ENCODE data around the gene CPXM2. TPM values are rescaled to one million over a fixed set of nuclear protein-coding genes. Genes with fewer than 3 reads are reported as not detected.

Gene CPXM2
- 1 to 10 TPM; 1.9 to 5.8 (median 5.3) TPM for polyA plus RNA-seq (ENCODE audit: insufficient read length in 4 of 4)

DNA sequence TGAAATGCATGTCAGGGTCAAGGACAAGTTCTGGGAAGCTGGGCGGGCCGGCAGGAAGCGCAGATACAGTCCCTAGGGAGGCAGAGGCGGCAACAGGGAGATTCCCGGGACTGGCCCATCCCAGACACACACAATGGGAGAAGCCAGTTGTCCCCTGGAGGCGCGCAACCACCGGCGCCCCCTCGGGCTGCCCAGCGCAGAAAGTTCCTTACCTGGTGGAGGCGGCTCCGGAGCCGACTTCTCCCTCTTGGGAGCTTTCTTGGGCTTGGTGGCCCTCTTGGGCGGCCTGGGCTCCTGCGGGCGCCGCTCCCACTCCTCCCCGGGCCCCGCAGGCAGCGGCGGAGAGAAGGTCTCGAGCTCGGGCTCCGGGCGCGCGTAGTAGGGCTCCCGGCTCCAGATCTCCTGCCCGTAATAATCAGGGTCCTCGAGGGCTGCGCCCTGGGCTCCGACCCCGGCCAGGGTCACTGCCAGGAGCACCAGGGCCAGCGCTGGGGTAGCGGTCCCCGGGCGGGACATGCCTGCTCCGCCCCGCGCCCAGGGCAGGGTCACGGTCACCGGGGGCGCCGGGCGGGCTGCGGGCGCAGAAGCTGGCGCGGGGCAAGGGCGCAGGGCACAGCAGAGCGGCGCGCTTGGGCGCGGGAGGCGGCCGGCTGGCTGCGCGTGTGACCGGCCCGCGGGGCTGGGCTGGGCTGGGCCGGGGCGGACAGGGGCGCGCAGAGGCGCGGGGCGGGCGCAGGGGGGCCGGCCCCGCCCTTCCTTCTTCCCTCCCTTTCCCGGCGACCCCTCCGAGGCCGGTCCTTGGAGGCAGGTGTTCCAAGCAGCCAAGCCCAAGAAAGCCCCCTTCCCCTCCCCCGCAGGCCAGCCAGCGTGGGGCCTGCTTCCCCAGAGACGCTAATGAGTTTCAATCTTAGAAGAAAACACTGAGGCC, at the start of gene CPXM2:
Gene CPXM2, minus strand, starts transcription at position 664 of the 928 bp plus-strand sequence. Its CDS starts 148 bp downstream, at position 516.
- no peak for DNase-seq (ENCODE audit: low read depth in 4 of 4, low spot score in 3 of 4)

DNA sequence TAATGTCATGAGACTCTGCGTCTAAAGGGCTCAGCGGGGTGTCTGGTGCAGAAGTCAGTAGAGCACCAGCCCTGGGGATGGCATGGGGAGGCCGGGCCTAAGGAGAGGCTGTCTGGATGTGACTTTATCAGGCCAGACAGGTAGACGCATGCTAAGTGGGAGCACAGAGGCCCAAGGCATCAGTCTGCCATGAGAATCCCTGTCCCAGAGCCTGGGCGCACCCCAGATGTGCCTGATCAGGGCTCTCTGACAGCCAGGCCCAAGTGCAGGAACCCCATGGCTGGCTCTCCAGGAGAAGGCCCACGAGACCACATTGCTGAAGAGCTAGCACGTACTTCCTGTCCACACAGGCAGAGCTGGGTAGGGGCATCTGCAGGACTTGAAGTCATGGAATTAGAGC, 48.0 kb upstream of the CPXM2 start:
- DNase-seq (ENCODE audit: low read depth in 4 of 4, low spot score in 3 of 4): no peak

- DNase-seq (ENCODE audit: low read depth in 4 of 4, low spot score in 3 of 4): no peak
These were observed 47.3 kb upstream of the CPXM2 start for GRCh38 chr10:123938890-123939289.

- DNase-seq (ENCODE audit: low read depth in 4 of 4, low spot score in 3 of 4): no peak
These were observed 44.8 kb upstream of the CPXM2 start for GRCh38 chr10:123936426-123936825.

DNA sequence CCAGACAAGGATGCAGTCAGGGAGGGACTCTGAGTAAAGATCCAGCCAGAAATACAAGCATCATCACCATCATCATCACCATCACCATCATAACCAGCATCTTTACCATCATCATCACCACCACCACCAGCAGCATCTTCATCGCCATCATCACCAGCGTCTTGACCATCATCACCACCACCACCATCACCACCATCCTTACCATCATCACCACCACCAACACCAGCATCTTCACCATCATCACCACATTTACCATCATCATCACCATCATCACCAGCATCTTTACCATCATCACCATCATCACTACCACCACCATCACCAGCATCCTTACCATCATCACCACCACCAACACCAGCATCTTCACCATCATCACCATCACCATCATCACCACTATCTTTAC, 44.1 kb upstream of the CPXM2 start:
- no peak for DNase-seq (ENCODE audit: low read depth in 4 of 4, low spot score in 3 of 4)

- DNase-seq (ENCODE audit: low read depth in 4 of 4, low spot score in 3 of 4): no peak
These were observed 43.2 kb upstream of the CPXM2 start for GRCh38 chr10:123934846-123935245.

- no peak for DNase-seq (ENCODE audit: low read depth in 4 of 4, low spot score in 3 of 4)
These were observed 38.9 kb upstream of the CPXM2 start for GRCh38 chr10:123930340-123931001.

DNA sequence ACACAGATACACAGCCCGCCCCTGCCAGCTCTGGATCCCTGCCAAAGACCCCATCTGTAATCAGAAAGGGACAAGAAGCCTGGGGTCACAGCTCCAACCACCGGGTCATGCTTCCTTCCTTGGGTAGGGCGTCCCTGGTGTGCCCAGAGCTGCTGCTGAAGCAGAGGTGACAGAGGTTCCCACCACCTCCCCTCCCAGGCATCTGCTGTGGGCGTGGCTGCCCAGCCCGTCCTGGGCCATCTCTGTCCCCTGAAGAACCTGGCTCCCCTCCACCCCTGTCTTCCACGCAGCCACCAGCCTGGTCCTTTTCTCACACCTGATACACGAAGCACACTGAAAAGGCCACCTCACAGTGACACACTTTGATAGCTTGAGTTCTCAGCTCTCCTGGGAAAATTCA, 38.2 kb upstream of the CPXM2 start:
- DNase-seq (ENCODE audit: low read depth in 4 of 4, low spot score in 3 of 4): no peak

DNA sequence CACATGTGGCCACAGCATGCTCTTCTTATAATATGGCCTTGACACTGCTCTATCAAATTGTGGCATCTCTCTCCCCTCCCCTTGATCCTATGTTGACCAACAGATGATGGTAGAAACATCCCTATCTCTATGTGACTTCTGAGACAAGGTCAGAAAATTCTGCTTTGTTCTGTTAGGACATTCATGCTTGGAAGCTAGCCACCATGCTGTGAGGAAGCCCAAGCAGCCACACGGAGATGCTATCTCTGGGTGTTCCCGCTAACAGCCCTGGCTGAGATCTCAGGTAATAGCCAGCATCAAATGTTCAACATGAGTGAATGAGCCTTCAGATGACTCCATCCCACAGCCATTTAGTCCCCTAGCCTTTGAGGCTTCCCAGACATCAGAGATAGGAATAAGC, 36.8 kb upstream of the CPXM2 start:
- DNase-seq (ENCODE audit: low read depth in 4 of 4, low spot score in 3 of 4): no peak

DNA sequence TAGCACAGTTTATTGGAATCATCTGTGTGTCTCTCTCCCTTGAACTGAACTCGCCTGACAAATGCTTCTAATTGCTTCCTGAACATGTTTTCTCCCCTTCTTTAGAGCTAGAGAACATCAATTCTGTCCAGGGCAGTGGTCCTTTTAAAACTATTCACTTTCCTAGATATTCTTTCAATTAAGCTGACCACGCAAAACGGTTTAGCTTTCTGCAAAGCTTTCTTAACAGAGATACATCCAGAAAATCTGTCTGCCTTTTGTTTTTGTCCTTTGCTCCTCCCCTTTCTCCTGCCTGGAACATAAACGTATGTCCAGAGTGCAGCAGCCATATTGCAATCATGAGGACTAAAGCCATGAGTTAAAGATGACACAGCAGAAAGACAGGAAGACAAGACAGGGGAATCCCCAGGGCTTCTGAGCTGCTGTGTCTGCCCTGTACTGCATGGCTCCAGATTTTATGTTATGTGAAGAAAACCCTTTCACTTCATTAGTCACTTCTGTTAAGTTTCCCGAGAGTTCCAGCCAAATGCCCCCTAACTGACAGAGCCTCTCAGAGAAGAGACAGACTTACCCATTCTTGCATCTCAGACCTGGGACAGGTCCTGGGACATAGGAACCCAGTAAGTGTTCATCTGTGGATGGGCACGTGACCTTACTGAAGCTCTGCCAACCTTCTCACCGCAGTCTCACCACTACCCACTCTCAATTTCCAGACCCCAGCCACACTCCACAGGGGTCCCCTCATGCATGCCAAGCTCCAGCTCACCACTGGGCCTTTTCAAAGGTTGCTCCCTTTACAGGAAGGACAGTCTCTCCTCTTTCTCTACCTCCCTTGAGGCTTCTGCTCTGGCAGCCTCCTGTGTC, 35.0 kb upstream of the CPXM2 start:
- no peak for DNase-seq (ENCODE audit: low read depth in 4 of 4, low spot score in 3 of 4)

DNA sequence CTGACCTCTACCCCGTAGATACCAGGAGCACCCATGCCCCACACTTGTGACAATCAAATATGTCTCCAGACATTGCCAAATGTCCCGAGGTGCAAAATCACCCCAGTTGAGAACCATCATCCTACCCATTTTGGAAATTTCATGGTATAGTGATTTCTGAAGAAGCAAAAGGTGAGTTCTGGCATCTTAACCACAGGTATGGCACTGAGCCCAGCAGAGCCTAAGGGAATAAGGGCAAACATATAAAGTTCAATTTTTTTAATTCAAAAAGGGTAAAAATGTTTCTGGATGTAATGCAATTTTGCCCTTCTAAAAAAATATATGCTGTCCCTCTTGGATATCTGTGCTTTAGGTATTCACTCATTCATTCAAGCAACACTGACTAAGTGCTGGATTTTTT, 30.5 kb upstream of the CPXM2 start:
- DNase-seq (ENCODE audit: low read depth in 4 of 4, low spot score in 3 of 4): no peak

DNA sequence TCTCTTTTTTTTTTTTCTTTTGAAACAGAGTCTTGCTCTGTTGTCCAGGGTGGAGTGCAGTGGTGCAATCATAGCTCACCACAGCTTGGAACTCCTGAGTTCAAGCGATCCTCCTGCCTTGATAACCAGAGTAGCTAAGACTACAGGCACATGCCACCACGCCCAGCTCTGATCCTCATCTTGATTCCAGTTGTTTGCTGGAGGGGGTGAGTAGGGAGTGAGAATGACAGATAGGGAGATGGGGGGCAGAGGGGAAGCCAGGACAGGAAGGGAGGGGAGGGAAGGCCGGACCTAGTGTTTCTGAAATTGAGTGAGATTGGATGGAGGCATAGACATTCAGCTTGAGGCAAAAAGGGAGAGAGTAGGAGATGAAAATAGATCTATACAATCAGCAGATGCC, 25.2 kb upstream of the CPXM2 start:
- no peak for DNase-seq (ENCODE audit: low read depth in 4 of 4, low spot score in 3 of 4)

GRCh38 chr10:123913688-123914268, 22.2 kb upstream of the CPXM2 start:
- DNase-seq (ENCODE audit: low read depth in 4 of 4, low spot score in 3 of 4): no peak

- no peak for DNase-seq (ENCODE audit: low read depth in 4 of 4, low spot score in 3 of 4)
These were observed 21.3 kb upstream of the CPXM2 start for GRCh38 chr10:123912871-123913270.

GRCh38 chr10:123912466-123912865, 20.9 kb upstream of the CPXM2 start:
- DNase-seq (ENCODE audit: low read depth in 4 of 4, low spot score in 3 of 4): no peak

DNA sequence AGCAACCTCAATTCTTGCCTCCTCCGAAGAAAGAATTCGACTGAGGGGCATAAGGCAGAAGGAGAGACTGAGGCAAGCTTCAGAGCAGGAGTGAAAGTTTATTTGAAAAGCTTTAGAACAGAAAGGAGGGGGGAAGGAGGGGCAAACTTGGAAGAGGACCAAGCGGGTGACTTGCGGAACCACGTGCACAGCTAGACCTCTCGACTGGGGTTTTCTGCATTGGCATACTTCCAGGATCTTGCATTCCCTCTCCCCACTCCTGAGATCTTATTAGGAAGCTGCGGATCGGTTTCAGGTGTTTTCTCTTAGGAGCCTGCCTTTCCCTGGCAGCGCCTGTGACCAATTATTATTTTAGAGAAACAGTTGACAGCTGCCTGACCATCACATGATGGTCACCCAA, 20.3 kb upstream of the CPXM2 start:
- DNase-seq (ENCODE audit: low read depth in 4 of 4, low spot score in 3 of 4): no peak

GRCh38 chr10:123909866-123910265, 18.3 kb upstream of the CPXM2 start:
- no peak for DNase-seq (ENCODE audit: low read depth in 4 of 4, low spot score in 3 of 4)

GRCh38 chr10:123909426-123909825, 17.8 kb upstream of the CPXM2 start:
- DNase-seq (ENCODE audit: low read depth in 4 of 4, low spot score in 3 of 4): no peak

DNA sequence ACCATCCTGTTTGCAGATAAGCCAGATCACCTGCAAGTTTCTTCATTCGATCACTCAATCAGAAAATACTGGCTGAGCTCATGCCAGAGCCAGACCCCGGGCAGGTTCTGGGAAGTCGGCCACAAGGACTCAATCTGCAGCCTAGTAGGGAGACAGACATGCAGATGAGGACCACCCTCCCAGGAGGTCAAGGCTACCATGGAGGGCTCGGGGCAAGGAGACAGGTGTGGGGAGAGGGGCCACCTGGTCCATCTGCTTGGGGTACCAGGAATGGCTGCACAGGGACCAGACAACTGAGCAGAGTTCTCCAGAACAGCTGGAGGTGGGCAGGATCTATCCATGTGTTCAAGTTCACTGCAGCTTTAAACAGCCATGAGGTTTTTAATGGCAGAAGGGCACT, 16.8 kb upstream of the CPXM2 start:
- no peak for DNase-seq (ENCODE audit: low read depth in 4 of 4, low spot score in 3 of 4)

- peak in 1 of 4 donors; percentile 29 for DNase-seq (ENCODE audit: low read depth in 4 of 4, low spot score in 3 of 4)
These were observed 15.5 kb upstream of the CPXM2 start for GRCh38 chr10:123906884-123907652.
